ENCODE results near the gene LEPR.
A peak's percentile ranks its signal among the peaks of the same experiment; 100 is the strongest.

GRCh38 chr1:65431111-65431705 is 10.7 kb downstream of the LEPR start:
- peak; percentile 56 for TF ChIP-seq CTCF (IDR thresholded peaks at IDR 0.05; ENCODE audit: low read depth, low read length)
- no peak for TF ChIP-seq EZH2phosphoT487 (IDR thresholded peaks at IDR 0.05; ENCODE audit: low read depth)
